ENCODE data around the gene NADK.
"Not testable (repeated sequence)": the region's sequence is repeated elsewhere in the genome, so short reads cannot be mapped to it uniquely, and the experiment has no call there.

The NADK gene

DNA sequence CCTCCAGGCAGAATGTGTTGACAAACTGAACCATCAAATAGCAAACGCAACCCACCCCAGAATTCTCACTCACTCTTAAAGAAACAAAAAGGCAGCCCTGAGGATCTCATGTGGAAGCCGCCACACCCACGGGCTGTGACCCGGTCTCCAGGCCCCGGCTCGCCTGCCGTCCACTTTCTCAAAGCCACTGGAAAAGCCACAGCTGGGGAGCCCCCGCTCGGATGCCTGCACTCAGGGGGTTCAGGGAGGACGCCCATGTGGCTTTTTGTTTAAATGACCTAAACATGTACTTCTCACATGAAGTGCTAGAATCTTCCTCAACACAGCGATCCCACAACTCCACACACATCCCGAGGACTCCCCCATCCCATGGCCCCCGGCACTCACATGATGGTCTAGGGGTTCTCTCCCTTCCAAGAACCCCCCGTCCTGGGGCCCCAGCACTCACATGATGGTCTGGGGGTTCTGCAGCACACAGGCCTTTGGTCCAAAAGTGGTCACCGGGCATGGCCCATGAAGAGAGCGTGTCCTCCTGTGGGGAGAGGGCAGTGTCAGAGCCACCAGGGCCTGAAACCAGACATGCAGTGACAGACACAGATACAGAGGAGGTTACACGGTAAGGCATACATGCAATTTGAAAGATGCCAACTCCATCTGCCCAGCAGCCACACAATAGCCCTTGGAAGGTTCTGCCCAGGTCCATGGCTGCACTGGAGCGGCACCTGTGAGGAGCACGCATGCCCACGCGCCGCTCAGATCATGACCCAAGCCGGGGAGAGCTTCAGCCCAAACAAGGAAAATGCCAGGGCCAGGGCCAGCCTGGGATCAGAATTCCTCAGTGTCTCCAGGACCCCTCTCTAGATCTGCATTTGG, 16.5 kb downstream of the NADK start:
- DNase-seq: no peak

DNA sequence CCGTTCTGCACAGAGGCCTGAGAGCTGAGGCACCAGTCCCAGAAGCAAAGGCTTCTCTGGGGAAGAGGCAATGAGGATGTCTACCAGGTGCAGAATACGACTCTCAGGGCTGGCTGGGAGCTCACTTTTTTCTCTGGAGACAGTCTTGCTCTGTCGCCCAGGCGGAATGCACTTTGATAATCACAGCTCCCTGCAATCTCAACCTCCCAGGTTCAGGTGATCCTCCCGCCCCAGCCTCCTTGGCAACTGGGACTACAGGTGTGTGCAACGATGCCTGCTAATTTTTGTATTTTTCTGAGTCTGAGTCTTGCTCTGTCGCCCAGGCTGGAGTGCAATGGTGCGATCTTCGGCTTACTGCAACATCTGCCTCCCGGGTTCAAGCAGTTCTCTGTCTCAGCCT, 17.6 kb downstream of the NADK start:
- DNase-seq: no peak

- no peak for DNase-seq
These were observed 18.0 kb downstream of the NADK start for GRCh38 chr1:1760345-1760650.

GRCh38 chr1:1759456-1760344, 18.6 kb downstream of the NADK start:
- DNase-seq: no peak

DNA sequence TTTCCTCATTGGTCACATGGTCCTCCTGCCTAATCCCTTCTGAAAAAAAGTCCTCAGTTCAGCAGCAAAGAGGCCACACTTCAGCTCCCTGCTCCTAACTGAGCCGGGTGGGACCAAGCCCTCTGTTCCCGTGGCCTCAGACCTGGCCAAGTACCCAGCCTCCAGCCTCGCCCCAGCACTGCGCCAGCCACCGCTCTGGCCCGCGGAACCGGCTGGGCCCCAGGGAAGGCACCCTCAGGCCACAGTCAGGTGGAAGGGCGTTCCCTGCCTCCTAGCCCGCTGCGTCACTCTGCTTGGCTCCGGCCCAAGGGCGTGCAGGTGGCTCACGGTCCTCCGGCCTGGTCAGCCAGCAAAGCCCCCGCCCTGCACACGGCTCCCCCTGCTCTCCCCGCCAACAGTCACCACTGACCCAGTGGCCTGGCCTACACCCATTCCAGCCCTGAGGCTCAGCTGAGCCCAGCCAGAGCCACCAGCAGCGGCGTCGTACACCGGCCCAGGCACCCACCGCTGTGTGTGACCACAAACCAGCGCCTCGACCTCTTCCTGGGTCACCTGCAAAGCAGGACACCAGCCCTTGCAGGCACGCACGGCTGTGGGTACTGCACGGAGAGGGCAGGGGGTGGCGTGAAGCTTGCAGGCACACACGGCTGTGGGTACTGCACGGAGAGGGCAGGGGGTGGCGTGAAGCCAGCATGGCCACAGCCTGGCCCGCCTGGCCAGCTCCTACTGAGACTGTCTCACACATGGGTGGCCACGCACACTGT, 19.4 kb downstream of the NADK start:
- DNase-seq: no peak

- DNase-seq: no peak
These were observed 20.1 kb downstream of the NADK start for GRCh38 chr1:1758059-1758621.

- no peak for DNase-seq
These were observed 20.7 kb downstream of the NADK start for GRCh38 chr1:1757422-1758058.

DNA sequence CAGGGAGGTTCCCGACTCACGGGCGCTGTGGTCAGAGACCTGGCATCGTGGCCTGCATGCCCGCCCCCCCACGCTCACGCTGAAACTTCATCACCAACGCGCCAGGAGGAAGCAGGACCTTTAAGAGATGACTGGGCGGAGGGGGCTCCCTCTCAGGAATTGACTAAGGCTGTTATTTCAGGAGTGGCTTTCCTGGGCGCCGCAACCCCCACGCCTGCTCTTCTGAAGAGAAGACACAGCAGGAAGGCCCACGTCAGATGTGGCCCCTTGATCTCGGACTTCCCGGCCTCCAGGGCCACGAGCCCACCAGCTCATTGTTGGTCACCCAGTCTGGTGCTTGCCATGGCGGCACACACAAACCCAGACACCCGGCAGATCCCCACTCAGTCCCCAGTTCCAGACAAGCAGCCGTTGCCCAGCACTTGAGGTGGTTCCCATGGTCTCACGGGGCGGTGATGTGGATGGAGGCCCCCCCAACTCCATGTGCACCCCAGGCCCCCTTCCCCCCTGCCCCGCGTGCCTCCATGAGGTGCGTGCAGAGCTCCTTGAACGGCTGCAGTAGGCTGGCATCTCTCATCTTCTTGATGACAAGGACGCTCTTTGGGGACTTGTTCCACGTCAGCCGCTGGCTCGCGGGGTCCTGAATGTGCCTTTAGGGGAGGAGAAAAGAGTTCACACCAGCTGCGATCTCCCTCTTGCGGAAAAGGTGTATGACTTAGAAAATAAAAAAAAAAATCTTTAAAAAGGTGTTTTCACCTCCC, 21.4 kb downstream of the NADK start:
- no peak for DNase-seq

GRCh38 chr1:1755852-1756251, 22.4 kb downstream of the NADK start:
- DNase-seq: no peak

DNA sequence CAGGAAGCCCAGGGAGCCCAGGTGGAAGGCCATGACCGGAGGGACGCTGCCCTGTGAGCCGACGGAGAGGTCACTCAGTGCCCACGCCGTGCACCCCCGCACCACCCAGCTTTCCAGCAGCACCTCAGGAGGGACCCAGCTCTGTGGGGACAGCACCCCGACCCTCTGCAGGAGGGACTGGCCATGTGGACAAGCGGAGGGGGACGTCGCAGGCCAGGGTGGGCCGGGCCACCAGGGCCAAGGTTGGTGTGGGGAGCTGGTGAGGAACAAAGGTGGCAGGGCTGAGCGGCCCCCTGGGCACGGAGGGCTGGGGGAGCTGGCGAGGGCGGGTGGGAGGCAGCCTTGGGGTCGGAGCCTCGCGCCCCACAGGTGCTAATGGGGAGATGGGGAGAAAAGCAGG, 22.8 kb downstream of the NADK start:
- DNase-seq: no peak

- DNase-seq: no peak
These were observed 24.0 kb downstream of the NADK start for GRCh38 chr1:1754051-1754815.

DNA sequence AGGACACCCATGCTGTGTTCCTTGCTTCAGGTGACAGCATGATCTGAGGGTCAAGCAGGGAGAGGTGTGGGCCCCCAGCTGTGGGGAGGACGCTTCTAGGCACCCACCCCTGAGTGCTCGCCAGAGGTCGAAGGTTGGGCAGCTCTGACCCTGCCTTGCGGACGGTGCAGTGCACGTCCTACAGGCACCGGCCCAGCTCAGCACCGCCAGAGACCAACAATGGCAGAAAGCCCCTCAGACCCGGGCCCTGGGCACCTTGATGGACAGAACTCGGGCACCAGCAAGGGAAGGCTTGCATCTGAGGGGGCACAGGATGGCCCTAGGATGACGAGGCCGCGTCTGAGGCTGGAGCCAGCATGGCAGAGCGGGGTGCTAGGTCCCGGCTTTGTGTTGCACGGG, 24.7 kb downstream of the NADK start:
- no peak for DNase-seq

DNA sequence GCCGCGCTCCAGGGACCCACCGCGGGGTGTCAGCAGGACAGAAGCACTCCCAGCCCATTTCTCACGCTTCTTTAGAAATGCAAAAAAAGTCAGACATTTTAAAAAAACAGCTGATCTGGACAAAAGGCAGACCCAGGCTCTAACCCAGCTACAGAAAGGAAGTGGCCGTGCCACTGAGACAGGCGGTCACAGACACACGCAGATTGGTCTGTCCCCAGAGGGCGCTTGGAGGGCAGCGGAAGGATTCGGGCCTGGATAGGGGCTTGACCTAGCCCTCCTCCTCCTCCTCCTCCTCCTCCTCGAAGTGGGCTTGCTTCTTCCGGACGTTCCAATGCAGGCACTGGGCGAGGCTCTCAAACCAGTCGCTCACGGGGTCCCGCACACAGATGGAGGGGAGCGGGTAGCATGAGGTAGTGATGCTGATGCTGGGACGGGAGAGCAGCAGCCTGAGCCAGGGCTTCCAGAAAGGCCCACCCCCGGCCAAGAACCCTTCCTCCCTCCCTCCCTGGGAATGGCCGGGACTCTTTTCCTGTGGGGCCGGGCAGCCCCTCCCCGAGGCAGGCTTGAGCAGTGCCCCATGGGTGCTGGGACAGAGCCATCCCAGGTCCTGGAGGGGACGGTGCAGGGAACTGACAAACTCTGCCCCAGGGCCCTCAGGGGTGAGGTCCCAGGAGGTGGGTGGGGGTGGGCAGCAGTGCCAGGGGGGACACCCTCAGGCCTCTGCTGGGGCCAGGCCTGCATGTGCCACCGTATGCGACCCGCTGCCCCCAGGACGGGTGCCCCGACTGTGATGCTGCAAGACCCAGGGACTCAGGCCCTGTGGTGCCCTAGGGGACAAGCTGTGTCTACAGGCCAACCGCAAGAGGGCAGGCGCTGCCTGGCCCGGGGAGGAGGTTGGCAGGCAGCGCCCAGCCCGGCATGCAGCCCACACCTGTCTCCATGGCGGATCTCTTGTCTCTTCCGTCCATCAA, 25.3 kb downstream of the NADK start:
- no peak for DNase-seq

DNA sequence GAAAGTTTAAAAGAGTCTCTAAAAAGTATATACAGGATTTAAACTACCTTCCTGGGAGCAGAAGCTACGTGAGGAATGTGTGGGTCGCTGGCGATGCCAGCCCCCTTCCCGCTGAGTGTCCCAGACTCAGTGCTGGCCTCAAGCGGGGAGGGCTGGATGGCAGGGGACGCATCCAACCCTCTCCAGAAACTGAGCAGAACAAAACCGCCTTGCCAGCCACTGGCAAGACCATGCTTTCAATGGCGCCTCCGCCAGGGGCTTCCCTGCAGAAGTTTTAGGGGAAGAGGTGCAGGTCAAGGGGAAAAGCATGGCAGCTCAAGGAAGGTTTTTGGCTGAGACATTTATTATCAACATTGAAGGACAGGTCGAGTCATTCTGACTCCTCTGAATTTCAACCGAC, 26.1 kb downstream of the NADK start:
- no peak for DNase-seq

GRCh38 chr1:1749941-1750340, 28.3 kb downstream of the NADK start:
- DNase-seq: not testable (repeated sequence)

DNA sequence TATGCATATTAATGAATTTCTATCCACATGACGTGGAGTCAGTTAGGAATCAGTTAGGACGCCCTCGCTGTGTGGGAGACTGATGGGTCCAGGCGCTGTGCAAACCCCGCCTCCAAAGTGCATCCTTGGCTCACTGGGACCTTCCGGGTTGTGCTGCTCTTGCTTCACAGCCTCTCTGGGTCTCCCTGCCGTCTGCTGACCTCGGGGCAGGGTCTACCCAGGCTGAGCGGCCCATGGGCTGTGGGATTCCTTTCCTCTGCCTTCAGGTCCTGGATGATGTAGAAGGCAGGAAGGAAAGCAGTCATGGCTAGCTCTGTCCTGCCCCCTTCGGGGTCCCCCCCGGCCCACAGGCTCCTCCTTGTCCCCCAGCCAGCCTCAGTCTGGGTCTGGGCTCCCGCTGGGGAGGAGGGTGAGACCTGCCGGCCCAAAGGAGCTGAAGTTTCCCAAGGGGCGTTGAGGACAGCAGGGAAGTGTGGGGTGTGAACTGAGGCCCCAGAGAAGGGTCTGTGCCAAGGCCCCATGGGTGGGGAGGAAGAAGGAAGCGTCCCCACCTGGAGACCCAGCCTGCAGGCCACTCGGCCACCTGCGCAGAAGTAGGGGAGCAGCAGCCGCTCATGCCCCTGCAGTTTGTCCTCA, 29.5 kb downstream of the NADK start:
- DNase-seq: peak in 2 of 3 donors; percentile 10 to 12

GRCh38 chr1:1746566-1746909, 31.7 kb downstream of the NADK start:
- not testable (repeated sequence) for DNase-seq

DNA sequence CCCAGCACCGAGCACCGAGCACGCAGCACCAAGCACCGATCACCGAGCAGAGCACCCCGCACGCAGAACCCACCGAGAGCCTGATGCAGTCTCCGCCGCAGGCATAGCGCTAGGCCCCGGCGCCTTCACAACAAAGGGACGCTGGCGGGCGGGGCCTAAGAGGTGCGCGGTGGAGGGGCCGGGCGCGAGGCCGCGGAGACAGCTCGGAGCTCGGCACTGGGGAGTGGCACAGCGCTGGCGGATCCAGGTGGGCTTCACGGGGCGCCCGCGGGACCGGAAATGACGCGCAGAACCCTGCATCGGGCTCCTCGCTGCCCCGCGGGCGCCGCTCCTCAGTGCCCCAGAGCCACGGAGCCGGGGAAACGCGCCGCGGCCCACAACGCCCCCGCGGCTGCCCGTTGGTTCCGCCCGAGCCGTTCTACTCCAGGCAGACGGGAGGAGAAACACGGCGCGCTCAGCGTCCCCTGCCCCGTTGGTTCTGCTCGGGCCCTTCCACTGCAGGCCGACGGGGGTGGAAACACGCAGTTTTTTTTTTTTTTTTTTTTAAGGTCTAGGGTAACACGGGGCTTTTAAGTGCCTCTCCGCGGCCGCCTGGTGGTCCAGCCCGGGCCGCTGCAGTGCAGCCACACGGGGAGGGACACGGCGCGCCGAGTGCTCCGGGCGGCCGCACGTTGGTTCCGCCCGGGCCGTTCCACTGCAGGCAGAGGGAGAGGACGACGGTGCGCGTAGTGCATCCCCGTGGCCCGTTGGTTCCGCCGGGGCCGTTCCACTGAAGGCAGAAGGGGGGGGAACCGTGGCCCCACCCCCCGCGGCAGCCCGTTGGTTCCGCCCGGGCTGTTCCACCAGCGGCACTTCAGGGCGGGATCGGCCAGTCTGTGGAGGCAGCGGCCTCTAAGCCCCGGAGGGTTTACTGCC, 32.4 kb downstream of the NADK start:
- peak; percentile 69 to 91 (median 75) for DNase-seq

Measured in suppressor macrophage treated with lipopolysaccharide for 1 hour (primary cell).